Astrocyte of the cerebellum (primary cell): ENCODE data around the gene MYO1B.

Source experiments
- DNase-seq: peaks from one replicate; pipeline ENCODE4 v3.0.0-alpha.2; 2011; ENCODE audit warnings: low read depth
- H3K4me3 ChIP-seq: 2 replicates; pipeline ENCODE4 v1.5.1; 2011; ENCODE audit warnings: mild to moderate bottlenecking, low read depth, low read length, moderate library complexity
- CTCF ChIP-seq: IDR thresholded peaks from 2 replicates; pipeline ENCODE4 v1.5.1; 2012; ENCODE audit warnings: low read length, low read depth, moderate library complexity, mild to moderate bottlenecking; ENCODE audit errors: missing control alignments
- in situ Hi-C: cut with HindIII; loops from 2 replicates; pipeline ENCODE4 v1.10.0; 2017; ENCODE audit warnings: low sequenced_read_pairs

The MYO1B gene

GRCh38 chr2:191411472-191411871 is 166.3 kb downstream of the MYO1B start:
- TF ChIP-seq CTCF = no peak
- in situ Hi-C loops = no loop called here
- no peak overlapping the region for H3K4me3 ChIP-seq
- no peak for DNase-seq

- in situ Hi-C loops = no loop called here
- no peak overlapping the region for H3K4me3 ChIP-seq
- no peak for DNase-seq
- no peak for TF ChIP-seq CTCF
Measured at GRCh38 chr2:191412353-191412752, 167.1 kb downstream of the MYO1B start.

GRCh38 chr2:191415101-191415500 is 169.9 kb downstream of the MYO1B start:
- no peak for TF ChIP-seq CTCF
- no peak for DNase-seq
- in situ Hi-C loops = no loop called here

GRCh38 chr2:191415858-191416257 is 170.7 kb downstream of the MYO1B start:
- in situ Hi-C loops = no loop called here
- DNase-seq = no peak
- TF ChIP-seq CTCF = no peak
- H3K4me3 ChIP-seq = no peak overlapping the region

More at GRCh38 chr2:191415101-191415500, 169.9 kb downstream of the MYO1B start:
- no peak overlapping the region for H3K4me3 ChIP-seq

- in situ Hi-C loops = no loop called here
- no peak for TF ChIP-seq CTCF
- no peak for DNase-seq
- H3K4me3 ChIP-seq = no peak overlapping the region
Measured at GRCh38 chr2:191417746-191418145, 172.5 kb downstream of the MYO1B start.

- TF ChIP-seq CTCF = no peak
- in situ Hi-C loops = no loop called here
- no peak overlapping the region for H3K4me3 ChIP-seq
- DNase-seq = no peak
Measured at GRCh38 chr2:191421950-191422349, 176.7 kb downstream of the MYO1B start.

- in situ Hi-C loops = no loop called here
- no peak for DNase-seq
- TF ChIP-seq CTCF = no peak
- H3K4me3 ChIP-seq = no peak overlapping the region
Measured at GRCh38 chr2:191427031-191427430, 181.8 kb downstream of the MYO1B start.
